ENCODE results near the gene MS4A15.

DNA sequence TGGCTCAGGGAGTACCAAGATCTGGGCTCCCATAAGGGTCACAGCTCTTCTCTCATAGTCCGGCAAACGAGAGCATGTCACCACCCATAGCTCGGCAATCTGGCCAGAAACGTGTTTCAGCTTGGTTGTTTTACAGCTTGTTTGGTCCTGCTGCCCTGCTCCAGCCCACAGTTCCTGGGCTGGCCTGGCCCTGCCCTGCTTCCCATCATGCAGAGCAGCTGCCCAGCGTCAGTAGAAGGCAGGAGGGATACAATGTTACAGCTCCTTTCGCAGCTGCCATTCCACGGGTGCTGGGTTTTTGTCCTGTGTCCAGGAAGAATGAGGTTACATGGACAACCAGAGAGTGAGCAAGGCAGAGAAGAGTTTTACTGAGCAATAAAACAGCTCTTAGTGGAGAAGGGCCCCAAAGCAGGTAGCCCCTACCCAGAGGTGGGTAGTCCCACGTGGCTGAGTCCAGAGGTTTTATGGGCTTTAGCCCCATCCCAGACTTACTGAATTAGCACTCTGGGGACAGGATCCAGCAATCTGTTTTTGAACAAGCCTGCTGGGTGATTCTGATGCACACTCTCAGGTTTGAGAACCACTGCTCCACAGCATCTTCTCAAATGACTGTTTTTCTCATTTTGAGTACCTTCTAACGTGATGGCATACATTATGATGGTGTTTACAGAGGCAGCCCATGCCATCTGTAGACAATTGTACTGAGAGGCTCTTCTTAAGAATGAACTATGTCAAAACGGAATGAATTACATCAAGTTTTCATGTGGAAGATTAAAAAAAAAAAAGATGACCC is 37.9 kb upstream of the MS4A15 start:
- TF ChIP-seq MYC (IDR thresholded peaks at IDR 0.05; ENCODE audit: borderline replicate concordance, low read length), result no peak
- TF ChIP-seq, protein P1, sequence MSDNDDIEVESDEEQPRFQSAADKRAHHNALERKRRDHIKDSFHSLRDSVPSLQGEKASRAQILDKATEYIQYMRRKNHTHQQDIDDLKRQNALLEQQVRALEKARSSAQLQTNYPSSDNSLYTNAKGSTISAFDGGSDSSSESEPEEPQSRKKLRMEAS (IDR thresholded peaks at IDR 0.05), result no peak

All from A549 (cell line).